GM21526 (cell line): ENCODE data around the gene CIB2.

ENCODE experiments used
- ATAC-seq: cut with Tn5 transposase; IDR thresholded peaks from one replicate; pipeline ENCODE4 v1.9.1; 2021; ENCODE audit warnings: moderate library complexity; ENCODE audit not compliant: unreplicated experiment, low FRiP score

The CIB2 gene

GRCh38 chr15:78087951-78088772, 43.1 kb downstream of the CIB2 start:
- no peak for ATAC-seq

GRCh38 chr15:78085928-78086327, 45.3 kb downstream of the CIB2 start:
- no peak for ATAC-seq

GRCh38 chr15:78084449-78084750, 46.8 kb downstream of the CIB2 start:
- ATAC-seq = no peak

GRCh38 chr15:78083687-78084448, 47.4 kb downstream of the CIB2 start:
- no peak for ATAC-seq

- ATAC-seq = no peak
Measured at GRCh38 chr15:78083186-78083585, 48.1 kb downstream of the CIB2 start.

GRCh38 chr15:78082743-78083110, 48.5 kb downstream of the CIB2 start:
- ATAC-seq = no peak

GRCh38 chr15:78082106-78082742, 49.0 kb downstream of the CIB2 start:
- ATAC-seq = no peak

GRCh38 chr15:78080088-78080460, 51.2 kb downstream of the CIB2 start:
- no peak for ATAC-seq

GRCh38 chr15:78079298-78080087, 51.8 kb downstream of the CIB2 start:
- no peak for ATAC-seq

- ATAC-seq = no peak
Measured at GRCh38 chr15:78077871-78078210, 53.4 kb downstream of the CIB2 start.

GRCh38 chr15:78077053-78077870, 54.0 kb downstream of the CIB2 start, which contains the start of gene TBC1D2B:
Gene TBC1D2B (minus strand): TSS chr15:78077711. CDS start chr15:78077652, 59 bp downstream.
- ATAC-seq = peak; percentile 59

GRCh38 chr15:78076231-78077052, 54.8 kb downstream of the CIB2 start:
- no peak for ATAC-seq

GRCh38 chr15:78075490-78076230, 55.6 kb downstream of the CIB2 start:
- ATAC-seq = no peak

GRCh38 chr15:78073046-78073787, 58.0 kb downstream of the CIB2 start:
- no peak for ATAC-seq

GRCh38 chr15:78072080-78072892, 59.0 kb downstream of the CIB2 start:
- no peak for ATAC-seq

- ATAC-seq = no peak
Measured at GRCh38 chr15:78071383-78071782, 59.9 kb downstream of the CIB2 start.
